Panc1 (cell line): ENCODE results near the gene MAG. TPM values are rescaled to one million over a fixed set of nuclear protein-coding genes. Genes with fewer than 3 reads are reported as not detected.

Experiments used
- ATAC-seq: fragments of 200-7000 bp; cut with Tn5 transposase; 2 replicates; pipeline ENCODE4 v1.9.1; 2020; ENCODE audit warnings: mild to moderate bottlenecking, moderate library complexity
- BruUV-seq: library from RNA; stranded (reverse); fragments of 400-500 nt; replicated peaks from 2 replicates; lab custom pipeline; 2021; lab: Mats Ljungman, UMichigan
- CTCF ChIA-PET: fragments of 300-600 bp; sonication (Branson Sonifier 250); formaldehyde crosslinking; loops from one replicate; lab custom pipeline; 2022; ENCODE audit warnings: antibody characterized with exemption; lab: Charles Lee
- POLR2A ChIA-PET: fragments of 300-600 bp; sonication (Branson Sonifier 250); formaldehyde crosslinking; loops from one replicate; lab custom pipeline; 2022; ENCODE audit warnings: antibody characterized with exemption; lab: Charles Lee
- DNase-seq: peaks from one replicate; pipeline ENCODE4 v3.0.0-alpha.2; 2010; ENCODE audit warnings: low read depth, low spot score
- H3K27ac ChIP-seq: 2 replicates; pipeline ENCODE4 v1.5.1; 2011; ENCODE audit warnings: mild to moderate bottlenecking, low read length, inconsistent platforms
- H3K27me3 ChIP-seq: fragments of 200-500 bp; sonication (Bioruptor generic); 2 replicates; pipeline ENCODE4 v1.6.0; 2014; ENCODE audit warnings: low read length, inconsistent platforms; ENCODE audit not compliant: control insufficient read depth, insufficient read depth
- H3K36me3 ChIP-seq: fragments of 200-500 bp; sonication (Bioruptor generic); 2 replicates; pipeline ENCODE4 v1.5.1; 2014; ENCODE audit warnings: inconsistent platforms, mild to moderate bottlenecking, low read length, moderate library complexity; ENCODE audit not compliant: control insufficient read depth, insufficient read depth
- H3K4me1 ChIP-seq: 2 replicates; pipeline ENCODE4 v1.5.1; 2011; ENCODE audit warnings: inconsistent platforms, mild to moderate bottlenecking, low read length, moderate library complexity; ENCODE audit not compliant: control insufficient read depth, insufficient read depth
- H3K4me3 ChIP-seq, 2 experiments: 2 replicates each; pipeline ENCODE4 v1.5.1; 2011 to 2012; ENCODE audit warnings: low read depth in 2 of 2, low read length in 2 of 2, mild to moderate bottlenecking in 2 of 2, inconsistent platforms in 1 of 2, moderate library complexity in 1 of 2
- H3K9me3 ChIP-seq: fragments of 200-500 bp; sonication (Bioruptor generic); 2 replicates; pipeline ENCODE4 v1.5.1; 2014; ENCODE audit warnings: low read depth, mild to moderate bottlenecking, inconsistent platforms, low read length, moderate library complexity; ENCODE audit not compliant: control insufficient read depth, insufficient read depth
- POLR2AphosphoS5 ChIP-seq: IDR thresholded peaks from 2 replicates; pipeline ENCODE4 v1.6.1; 2012; ENCODE audit warnings: mild to moderate bottlenecking, low read depth, low read length, moderate library complexity
- SIN3A ChIP-seq: IDR thresholded peaks from 2 replicates; pipeline ENCODE4 v1.6.1; 2012; ENCODE audit warnings: low read depth, mild to moderate bottlenecking, low read length, moderate library complexity, borderline replicate concordance; ENCODE audit not compliant: insufficient read depth
- TCF7L2 ChIP-seq: IDR thresholded peaks from 2 replicates; pipeline ENCODE4 v1.6.1; 2011; ENCODE audit warnings: mild to moderate bottlenecking, low read depth, low read length, inconsistent platforms
- in situ Hi-C: cut with HindIII; loops from 2 replicates; pipeline ENCODE4 v1.10.0; 2016; ENCODE audit warnings: low sequenced_read_pairs, low pct_unique_long_range_greater_than_20kb
- intact Hi-C: fragments of 100-400 bp; cut with micrococcal nuclease; formaldehyde crosslinking; loops from one replicate; pipeline ENCODE4 v1.10.0; 2022; ENCODE audit not compliant: unreplicated experiment
- total RNA-seq: library from RNA; stranded (reverse); gene quantifications from one replicate; pipeline ENCODE4 v1.2.1, GENCODE V29; 2021; ENCODE audit not compliant: unreplicated experiment
- TF ChIP-seq, protein P1 (sequence below): fragments of 450-650 bp; IDR thresholded peaks from 2 replicates; pipeline ENCODE4 v1.5.1; 2017; ENCODE audit warnings: mild to moderate bottlenecking
- TF ChIP-seq, protein P2 (sequence below), 2 experiments: IDR thresholded peaks; 2 replicates each; pipeline ENCODE4 v1.6.1; 2011 to 2012; ENCODE audit warnings: low read depth in 2 of 2, control low read depth in 1 of 2, low read length in 1 of 2, mild to moderate bottlenecking in 1 of 2, moderate library complexity in 1 of 2; ENCODE audit not compliant: insufficient read depth in 1 of 2

Gene MAG
- total RNA-seq, 1 experiment from 2014 or later = not detected

DNA sequence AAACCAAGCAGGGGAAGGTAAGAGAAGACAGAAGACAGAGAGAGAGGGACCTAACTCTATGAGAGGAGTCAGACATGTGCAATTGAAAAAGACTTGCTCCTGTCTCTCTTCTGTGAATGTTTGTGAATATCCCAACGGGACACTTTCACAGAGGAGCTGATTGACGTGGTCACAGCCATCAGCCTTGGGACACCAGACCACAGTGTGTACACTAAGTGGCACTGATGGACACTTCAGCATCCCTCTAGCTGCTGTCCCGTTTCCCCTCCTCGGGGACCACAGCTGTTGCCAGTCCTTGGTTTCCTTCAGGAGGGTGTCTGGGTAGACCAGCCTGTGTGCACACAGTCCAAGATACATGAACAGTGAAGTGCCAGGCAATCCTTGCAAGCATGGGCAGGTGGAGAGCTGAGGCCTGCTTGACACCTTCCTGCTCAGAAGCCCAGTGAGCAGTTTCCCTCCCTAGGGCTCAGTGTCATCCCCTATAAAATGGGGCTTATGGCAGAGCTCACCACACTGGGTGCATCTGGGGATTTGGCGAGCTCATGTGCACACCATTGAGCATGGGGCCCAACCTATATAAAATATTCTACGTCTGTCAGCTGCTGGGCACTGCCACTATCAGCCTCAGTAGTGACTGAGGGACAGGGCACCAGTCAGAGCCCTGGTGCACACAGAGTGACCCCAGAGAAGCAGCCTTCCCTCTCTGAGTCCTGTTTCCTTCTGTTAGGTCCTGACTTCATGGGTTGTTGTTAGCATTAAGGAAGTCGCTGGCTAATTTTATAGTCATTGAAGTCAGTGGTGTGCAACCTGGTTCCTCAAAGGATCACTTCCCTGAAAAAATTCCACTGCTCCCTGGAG lies 27.5 kb upstream of the MAG start:
- DNase-seq (no peak), ATAC-seq (no peak)
- in situ Hi-C loops (no loop called here), intact Hi-C loops (no loop called here)
- ChIA-PET POLR2A (interaction anchor here (0.5 kb wide), 1 partner anchor 481 kb away, joined by 5 read pairs; the partner anchor contains the start of genes PSENEN and U2AF1L4), CTCF (interaction anchor here (0.6 kb wide), 1 partner anchor 27 kb away, joined by 12 read pairs; no protein-coding TSS in a partner anchor)
- H3K4me3 ChIP-seq = no peak overlapping the region
- H3K36me3 ChIP-seq = peaks cover 3% of the 10 kb centered on the region; the same call in 1 of the 2 replicates
- H3K27me3 ChIP-seq = no peaks in the 10 kb centered on the region
- peaks cover 29% of the 10 kb centered on the region for H3K4me1 ChIP-seq
- BruUV-seq = no TSS peak
- no peaks in the 10 kb centered on the region for H3K9me3 ChIP-seq
- TF ChIP-seq SIN3A = no peak
- peak; percentile 57; the same call in 1 of the 2 replicates for TF ChIP-seq POLR2AphosphoS5
- TF ChIP-seq, protein P1, sequence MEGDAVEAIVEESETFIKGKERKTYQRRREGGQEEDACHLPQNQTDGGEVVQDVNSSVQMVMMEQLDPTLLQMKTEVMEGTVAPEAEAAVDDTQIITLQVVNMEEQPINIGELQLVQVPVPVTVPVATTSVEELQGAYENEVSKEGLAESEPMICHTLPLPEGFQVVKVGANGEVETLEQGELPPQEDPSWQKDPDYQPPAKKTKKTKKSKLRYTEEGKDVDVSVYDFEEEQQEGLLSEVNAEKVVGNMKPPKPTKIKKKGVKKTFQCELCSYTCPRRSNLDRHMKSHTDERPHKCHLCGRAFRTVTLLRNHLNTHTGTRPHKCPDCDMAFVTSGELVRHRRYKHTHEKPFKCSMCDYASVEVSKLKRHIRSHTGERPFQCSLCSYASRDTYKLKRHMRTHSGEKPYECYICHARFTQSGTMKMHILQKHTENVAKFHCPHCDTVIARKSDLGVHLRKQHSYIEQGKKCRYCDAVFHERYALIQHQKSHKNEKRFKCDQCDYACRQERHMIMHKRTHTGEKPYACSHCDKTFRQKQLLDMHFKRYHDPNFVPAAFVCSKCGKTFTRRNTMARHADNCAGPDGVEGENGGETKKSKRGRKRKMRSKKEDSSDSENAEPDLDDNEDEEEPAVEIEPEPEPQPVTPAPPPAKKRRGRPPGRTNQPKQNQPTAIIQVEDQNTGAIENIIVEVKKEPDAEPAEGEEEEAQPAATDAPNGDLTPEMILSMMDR = no peak
- TF ChIP-seq TCF7L2 = no peak
- TF ChIP-seq, protein P2, sequence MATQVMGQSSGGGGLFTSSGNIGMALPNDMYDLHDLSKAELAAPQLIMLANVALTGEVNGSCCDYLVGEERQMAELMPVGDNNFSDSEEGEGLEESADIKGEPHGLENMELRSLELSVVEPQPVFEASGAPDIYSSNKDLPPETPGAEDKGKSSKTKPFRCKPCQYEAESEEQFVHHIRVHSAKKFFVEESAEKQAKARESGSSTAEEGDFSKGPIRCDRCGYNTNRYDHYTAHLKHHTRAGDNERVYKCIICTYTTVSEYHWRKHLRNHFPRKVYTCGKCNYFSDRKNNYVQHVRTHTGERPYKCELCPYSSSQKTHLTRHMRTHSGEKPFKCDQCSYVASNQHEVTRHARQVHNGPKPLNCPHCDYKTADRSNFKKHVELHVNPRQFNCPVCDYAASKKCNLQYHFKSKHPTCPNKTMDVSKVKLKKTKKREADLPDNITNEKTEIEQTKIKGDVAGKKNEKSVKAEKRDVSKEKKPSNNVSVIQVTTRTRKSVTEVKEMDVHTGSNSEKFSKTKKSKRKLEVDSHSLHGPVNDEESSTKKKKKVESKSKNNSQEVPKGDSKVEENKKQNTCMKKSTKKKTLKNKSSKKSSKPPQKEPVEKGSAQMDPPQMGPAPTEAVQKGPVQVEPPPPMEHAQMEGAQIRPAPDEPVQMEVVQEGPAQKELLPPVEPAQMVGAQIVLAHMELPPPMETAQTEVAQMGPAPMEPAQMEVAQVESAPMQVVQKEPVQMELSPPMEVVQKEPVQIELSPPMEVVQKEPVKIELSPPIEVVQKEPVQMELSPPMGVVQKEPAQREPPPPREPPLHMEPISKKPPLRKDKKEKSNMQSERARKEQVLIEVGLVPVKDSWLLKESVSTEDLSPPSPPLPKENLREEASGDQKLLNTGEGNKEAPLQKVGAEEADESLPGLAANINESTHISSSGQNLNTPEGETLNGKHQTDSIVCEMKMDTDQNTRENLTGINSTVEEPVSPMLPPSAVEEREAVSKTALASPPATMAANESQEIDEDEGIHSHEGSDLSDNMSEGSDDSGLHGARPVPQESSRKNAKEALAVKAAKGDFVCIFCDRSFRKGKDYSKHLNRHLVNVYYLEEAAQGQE (IDR thresholded peaks at IDR 0.05; ENCODE audit: insufficient read depth in 1 of 2, low read depth in 2 of 2, low read length in 1 of 2) = no peak
- peak overlapping the region; percentile 17; the same call in 1 of the 2 replicates for H3K27ac ChIP-seq

DNA sequence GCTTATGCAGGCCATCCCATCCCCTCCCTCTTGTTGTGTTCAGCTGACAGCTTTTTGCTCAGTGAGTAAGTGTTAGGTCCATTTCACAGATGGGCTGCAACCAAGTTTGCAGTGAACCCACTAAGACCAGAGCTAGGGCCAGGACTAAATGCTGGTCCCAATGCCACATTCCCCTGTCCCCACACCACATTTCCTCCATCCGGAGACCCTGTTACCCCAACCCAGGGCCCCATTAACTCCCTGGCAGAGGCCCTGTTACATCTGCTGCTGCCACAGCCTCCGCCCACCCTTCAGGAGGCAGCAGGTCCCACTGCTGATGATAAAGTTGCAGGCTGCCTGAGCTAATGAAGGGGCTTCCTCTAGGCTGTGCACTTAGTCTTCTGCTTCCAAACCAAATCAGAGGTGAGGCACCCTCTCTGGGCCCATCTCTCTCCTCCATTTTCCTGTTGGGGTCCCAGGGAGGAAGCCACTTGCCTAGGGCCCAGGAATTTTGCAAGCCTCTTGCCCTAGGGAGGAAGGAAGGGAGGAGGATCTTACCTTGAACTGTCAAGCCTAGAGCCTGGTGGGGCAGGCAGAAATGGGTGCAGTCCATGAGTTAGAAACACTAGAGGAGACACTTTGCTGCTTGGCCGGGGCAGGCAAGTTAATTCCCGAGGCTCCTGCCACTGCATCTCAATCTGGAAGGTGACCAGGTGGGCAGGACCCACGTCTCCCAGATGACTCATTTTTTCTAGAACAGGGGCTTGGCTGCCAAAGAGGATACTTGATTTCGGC lies 26.6 kb upstream of the MAG start:
- Histone ChIP-seq H3K4me3 (no peak overlapping the region), H3K9me3 (no peaks in the 10 kb centered on the region), H3K27me3 (no peaks in the 10 kb centered on the region), H3K4me1 (peaks cover 29% of the 10 kb centered on the region), H3K36me3 (peaks cover 3% of the 10 kb centered on the region; the same call in 1 of the 2 replicates), H3K27ac (no peak overlapping the region)
- ChIA-PET CTCF (interaction anchor here (0.6 kb wide), 1 partner anchor 230 kb away, joined by 3 read pairs; no protein-coding TSS in a partner anchor), POLR2A (interaction anchor here (0.5 kb wide), 1 partner anchor 480 kb away, joined by 5 read pairs; the partner anchor contains the start of genes PSENEN and U2AF1L4)
- intact Hi-C loops = no loop called here
- TSS peak; percentile 42 for BruUV-seq
- TF ChIP-seq POLR2AphosphoS5 = no peak; the same call in 1 of the 2 replicates
- TF ChIP-seq SIN3A = no peak
- TF ChIP-seq, protein P2 (IDR thresholded peaks at IDR 0.05; ENCODE audit: insufficient read depth in 1 of 2, low read depth in 2 of 2, low read length in 1 of 2) = no peak
- TF ChIP-seq, protein P1 = no peak
- TF ChIP-seq TCF7L2 = no peak
- DNase-seq (no peak), ATAC-seq (no peak)
- in situ Hi-C loops = no loop called here
